Measurements from ENCODE around the gene SMYD2.

The SMYD2 gene

DNA sequence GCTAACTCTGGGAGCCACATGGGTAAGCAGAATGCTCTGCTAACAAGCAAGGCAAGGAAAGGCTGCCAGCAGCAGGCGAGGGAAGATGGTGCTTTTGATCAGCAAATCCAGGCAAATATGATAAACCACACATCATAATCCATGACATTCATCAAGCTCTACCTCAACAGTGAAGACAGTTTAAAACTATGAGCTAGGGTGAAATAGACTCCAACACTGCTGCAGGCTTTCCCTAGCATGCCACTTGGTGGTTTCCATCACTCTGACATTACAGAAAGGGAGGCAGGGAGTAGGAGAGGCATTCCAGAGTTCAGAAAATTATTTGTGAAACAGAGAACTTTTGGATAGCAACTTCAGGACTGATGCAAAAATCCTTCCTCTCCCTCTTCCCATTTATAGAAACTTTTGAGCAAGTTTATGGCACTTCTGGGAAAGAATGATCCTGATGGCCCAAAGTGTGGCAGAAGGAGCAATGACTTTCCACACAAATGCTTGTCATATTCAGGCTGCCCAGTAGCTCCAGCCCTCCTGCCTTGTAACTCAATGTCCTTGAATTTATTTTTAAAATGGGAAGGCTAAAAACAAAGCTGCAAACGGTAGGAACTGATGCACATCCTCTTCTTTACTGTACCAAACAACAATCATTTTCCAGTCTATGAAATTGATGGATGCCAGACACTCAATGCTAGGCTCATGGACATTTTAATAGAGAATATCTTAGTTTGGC is 70.8 kb downstream of the SMYD2 start:
- no peaks in the 10 kb centered on the region for H3K36me3 ChIP-seq (ENCODE audit: control insufficient read depth, insufficient read depth, low read length)
- H3K9ac ChIP-seq, result no peak overlapping the region

GRCh38 chr1:214352838-214353237 is 71.9 kb downstream of the SMYD2 start:
- no peaks in the 10 kb centered on the region for H3K36me3 ChIP-seq (ENCODE audit: control insufficient read depth, insufficient read depth, low read length)
- no peak overlapping the region for H3K9ac ChIP-seq
- H3K27ac ChIP-seq, result no peak overlapping the region
- H2AFZ ChIP-seq, result no peak overlapping the region
- no peak overlapping the region for H3K4me2 ChIP-seq (ENCODE audit: low read length)
- H3K27me3 ChIP-seq (ENCODE audit: control insufficient read depth, insufficient read depth, low read length), result no peaks in the 10 kb centered on the region
- no peak overlapping the region for H3K4me3 ChIP-seq (ENCODE audit: low read depth, low read length)
- no peaks in the 10 kb centered on the region for H3K9me3 ChIP-seq (ENCODE audit: control insufficient read depth, low read length)
- no peak for TF ChIP-seq CTCF (IDR thresholded peaks at IDR 0.05)
- H3K79me2 ChIP-seq, result no peaks in the 10 kb centered on the region
- H3K4me1 ChIP-seq, result no peaks in the 10 kb centered on the region

More for the DNA sequence above, 70.8 kb downstream of the SMYD2 start:
- no peaks in the 10 kb centered on the region for H3K27me3 ChIP-seq (ENCODE audit: control insufficient read depth, insufficient read depth, low read length)
- no peaks in the 10 kb centered on the region for H3K9me3 ChIP-seq (ENCODE audit: control insufficient read depth, low read length)
- H3K4me2 ChIP-seq (ENCODE audit: low read length), result no peak overlapping the region
- no peak overlapping the region for H3K4me3 ChIP-seq (ENCODE audit: low read depth, low read length)
- no peak overlapping the region for H2AFZ ChIP-seq
- no peaks in the 10 kb centered on the region for H3K4me1 ChIP-seq
- TF ChIP-seq CTCF (IDR thresholded peaks at IDR 0.05), result no peak
- H3K79me2 ChIP-seq, result no peaks in the 10 kb centered on the region
- H3K27ac ChIP-seq, result no peak overlapping the region

GRCh38 chr1:214354440-214355148 is 73.6 kb downstream of the SMYD2 start:
- Histone ChIP-seq H3K9ac (no peak overlapping the region), H3K9me3 (ENCODE audit: control insufficient read depth, low read length) (no peaks in the 10 kb centered on the region), H3K4me3 (ENCODE audit: low read depth, low read length) (no peak overlapping the region), H3K4me2 (ENCODE audit: low read length) (no peak overlapping the region), H3K79me2 (no peaks in the 10 kb centered on the region), H3K27ac (no peak overlapping the region), H3K4me1 (no peaks in the 10 kb centered on the region), H2AFZ (no peak overlapping the region), H3K36me3 (ENCODE audit: control insufficient read depth, insufficient read depth, low read length) (no peaks in the 10 kb centered on the region), H3K27me3 (ENCODE audit: control insufficient read depth, insufficient read depth, low read length) (no peaks in the 10 kb centered on the region)
- no peak for TF ChIP-seq CTCF (IDR thresholded peaks at IDR 0.05)

GRCh38 chr1:214360116-214360515 is 79.2 kb downstream of the SMYD2 start:
- Histone ChIP-seq H3K27me3 (ENCODE audit: control insufficient read depth, insufficient read depth, low read length) (no peaks in the 10 kb centered on the region), H3K27ac (no peak overlapping the region), H3K36me3 (ENCODE audit: control insufficient read depth, insufficient read depth, low read length) (no peaks in the 10 kb centered on the region), H3K4me1 (no peaks in the 10 kb centered on the region), H2AFZ (no peak overlapping the region), H3K79me2 (no peaks in the 10 kb centered on the region), H3K4me3 (ENCODE audit: low read depth, low read length) (no peak overlapping the region), H3K9me3 (ENCODE audit: control insufficient read depth, low read length) (no peaks in the 10 kb centered on the region), H3K4me2 (ENCODE audit: low read length) (no peak overlapping the region), H3K9ac (no peak overlapping the region)
- TF ChIP-seq CTCF (IDR thresholded peaks at IDR 0.05), result no peak
